Measurements from ENCODE around the gene UBXN7. TPM values are rescaled to one million over a fixed set of nuclear protein-coding genes. Genes with fewer than 3 reads are reported as not detected.
"Not testable (repeated sequence)": the region's sequence is repeated elsewhere in the genome, so short reads cannot be mapped to it uniquely, and the experiment has no call there.

Gene UBXN7
- total RNA-seq = 10 to 100 TPM; 51.1 to 63.0 TPM

DNA sequence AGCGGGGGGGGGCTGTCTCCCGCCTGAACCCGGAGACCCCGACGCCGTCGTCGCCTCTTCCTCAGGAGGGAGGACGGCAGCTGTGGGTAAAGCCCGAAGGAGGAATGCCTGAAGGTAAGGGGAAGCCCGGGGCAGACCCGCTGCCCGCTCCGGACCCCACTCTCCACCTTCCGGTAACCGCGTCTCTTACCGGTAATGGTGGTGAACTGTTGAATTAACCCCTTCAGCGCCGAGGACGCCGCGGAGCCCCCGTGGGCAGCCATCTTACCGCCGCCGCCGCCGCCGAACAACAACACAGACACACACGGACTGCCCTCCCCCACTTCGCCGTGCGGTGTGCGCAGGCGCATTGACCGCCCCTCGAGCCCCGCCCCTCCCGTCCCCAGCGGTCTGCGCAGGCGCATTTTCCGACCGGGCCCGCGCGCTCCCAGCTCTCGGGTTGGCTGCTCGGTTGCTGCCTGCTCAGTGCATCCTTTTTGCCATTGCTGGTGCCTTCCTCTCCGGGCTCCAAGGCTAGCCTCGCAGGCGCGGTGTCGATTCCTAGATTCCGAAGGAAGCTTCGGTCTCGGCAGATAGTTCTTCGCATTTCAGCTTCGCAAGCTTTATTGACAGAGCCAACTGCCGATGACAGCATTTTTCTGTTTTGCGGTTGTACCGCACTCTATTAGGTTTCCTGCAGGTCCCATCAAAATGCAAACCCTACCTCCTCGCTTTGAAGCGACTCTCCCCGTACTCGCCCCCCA is at the start of gene UBXN7:
UBXN7 (minus strand) TSS at position 291 of the 743 bp plus-strand sequence; CDS start at position 263, 28 bp downstream.
- CTCF ChIA-PET = no interaction called here
- POLR2A ChIA-PET = interaction anchor here (0.6 to 1.4 kb wide), 9 partner anchors 9 to 1025 kb away, joined by 3 to 12 read pairs (median 5); partner anchors contain the start of genes DYNLT2B, FBXO45, PCYT1A and SENP5

DNA sequence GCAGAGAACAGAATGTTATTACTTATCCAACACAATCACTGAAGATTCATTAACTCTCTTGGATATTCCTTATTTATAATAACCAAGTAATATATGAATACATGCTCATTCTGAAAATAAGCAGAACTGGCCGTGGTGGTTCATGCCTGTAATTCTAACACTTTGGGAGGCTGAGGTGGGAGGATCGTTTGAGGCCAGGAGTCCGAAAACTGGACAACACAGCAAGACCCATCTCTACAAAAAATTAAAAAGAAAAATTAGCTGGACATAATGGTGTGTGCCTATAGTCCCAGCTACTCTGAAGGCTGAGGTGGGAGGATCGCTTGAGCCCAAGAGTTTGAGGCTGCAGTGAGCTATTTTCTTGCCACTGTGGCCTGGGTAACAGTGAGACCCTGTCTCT is 45.5 kb upstream of the UBXN7 start:
- POLR2A ChIA-PET = no interaction called here
- CTCF ChIA-PET = no interaction called here

DNA sequence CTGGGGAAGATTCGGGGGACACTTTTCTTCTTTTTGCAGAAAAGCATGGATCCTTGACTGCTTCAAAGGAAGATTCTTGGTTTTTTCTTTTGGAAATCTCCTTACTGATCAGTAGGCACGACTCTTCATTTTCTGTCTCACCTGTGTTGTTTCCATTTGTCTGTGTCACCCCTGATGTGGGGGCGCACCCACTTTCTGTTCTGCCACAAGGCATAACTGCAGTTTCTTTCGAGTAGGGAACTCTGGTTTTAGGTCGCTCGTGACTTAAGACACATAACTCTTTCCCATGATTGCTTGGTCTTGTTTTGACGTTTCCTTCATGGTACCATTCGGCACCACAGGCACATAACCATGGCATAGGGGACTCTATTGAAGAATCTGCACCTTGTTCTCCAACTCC is 40.1 kb upstream of the UBXN7 start:
- CTCF ChIA-PET = no interaction called here
- POLR2A ChIA-PET = no interaction called here

- ChIA-PET POLR2A (no interaction called here), CTCF (no interaction called here)
Observed at GRCh38 chr3:196471551-196471950, 39.3 kb upstream of the UBXN7 start.

GRCh38 chr3:196470182-196470581 is 38.0 kb upstream of the UBXN7 start:
- CTCF ChIA-PET, POLR2A ChIA-PET: not testable (repeated sequence)

DNA sequence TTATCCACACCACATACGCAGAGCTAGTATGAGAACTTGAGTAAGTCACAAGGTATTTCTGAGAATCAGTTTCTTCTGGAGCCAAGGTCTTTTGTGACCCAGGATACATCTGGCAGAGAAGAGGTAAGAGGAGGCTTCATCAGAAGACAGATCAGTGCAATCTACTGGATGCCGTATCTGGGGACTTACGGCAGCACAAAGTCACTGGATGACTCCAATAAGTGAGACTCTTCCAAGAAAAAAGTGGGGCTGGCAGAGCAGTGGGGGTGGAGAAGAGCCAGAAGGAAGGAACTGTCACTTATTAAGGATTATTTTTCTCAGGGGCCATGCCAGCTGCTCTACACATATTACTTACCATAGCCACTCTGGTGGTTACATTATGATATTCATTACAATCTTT is 31.6 kb upstream of the UBXN7 start:
- CTCF ChIA-PET = interaction anchor here (0.6 kb wide), 1 partner anchor 11 kb away, joined by 3 read pairs; no protein-coding TSS in a partner anchor
- POLR2A ChIA-PET = no interaction called here

- ChIA-PET POLR2A (no interaction called here), CTCF (interaction anchor here (0.6 kb wide), 1 partner anchor 12 kb away, joined by 3 read pairs; no protein-coding TSS in a partner anchor)
Observed at GRCh38 chr3:196463478-196463756, 31.2 kb upstream of the UBXN7 start.

DNA sequence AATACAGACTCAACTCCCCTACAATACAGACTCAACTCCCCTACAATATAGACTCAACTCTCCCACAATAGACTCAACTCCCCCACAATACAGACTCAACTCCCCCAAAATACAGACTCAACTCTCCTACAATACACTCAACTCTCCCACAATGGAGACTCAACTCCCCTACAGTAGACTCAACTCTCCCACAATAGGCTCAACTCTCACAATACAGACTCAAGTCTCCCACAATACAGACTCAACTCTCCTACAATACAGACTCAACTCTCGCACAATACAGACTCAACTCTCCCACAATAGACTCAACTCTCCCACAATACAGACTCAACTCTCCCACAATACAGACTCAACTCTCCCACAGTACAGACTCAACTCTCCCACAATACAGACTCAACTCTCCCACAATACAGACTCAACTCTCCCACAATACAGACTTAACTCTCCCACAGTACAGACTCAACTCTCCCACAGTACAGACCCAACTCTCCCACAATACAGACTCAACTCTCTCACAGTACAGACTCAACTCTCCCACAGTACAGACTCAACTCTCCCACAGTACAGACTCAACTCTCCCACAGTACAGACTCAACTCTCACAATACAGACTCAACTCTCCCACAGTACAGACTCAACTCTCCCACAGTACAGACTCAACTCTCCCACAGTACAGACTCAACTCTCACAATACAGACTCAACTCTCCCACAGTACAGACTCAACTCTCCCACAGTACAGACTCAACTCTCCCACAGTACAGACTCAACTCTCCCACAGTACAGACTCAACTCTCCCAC is 30.7 kb upstream of the UBXN7 start:
- POLR2A ChIA-PET = not testable (repeated sequence)
- CTCF ChIA-PET = interaction anchor here (0.6 kb wide), 1 partner anchor 12 kb away, joined by 3 read pairs; no protein-coding TSS in a partner anchor

DNA sequence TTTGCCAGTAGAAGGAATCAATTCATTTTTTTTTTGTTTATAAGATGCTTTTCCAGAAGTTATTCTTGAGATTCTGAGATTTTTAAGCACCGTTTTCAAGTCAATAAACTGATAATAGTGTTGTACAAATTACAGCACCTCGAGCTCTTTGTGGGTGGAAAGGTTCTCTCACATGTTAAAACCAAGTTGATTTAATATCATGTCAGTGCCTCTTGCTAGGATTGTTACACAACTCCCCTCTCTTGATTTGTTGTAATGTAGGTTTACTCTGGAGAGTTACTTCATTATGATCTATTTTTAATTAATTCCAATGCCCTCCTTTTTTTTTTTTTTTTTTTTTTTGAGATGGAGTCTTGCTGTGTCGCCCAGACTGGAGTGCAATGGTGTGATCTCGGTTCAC is 25.8 kb upstream of the UBXN7 start:
- CTCF ChIA-PET = interaction anchor here (0.7 to 1.1 kb wide), 2 partner anchors 71 to 116 kb away, joined by 4 to 8 read pairs; no protein-coding TSS in a partner anchor
- POLR2A ChIA-PET = interaction anchor here (0.7 kb wide), 1 partner anchor 11 kb away, joined by 5 read pairs; no protein-coding TSS in a partner anchor

DNA sequence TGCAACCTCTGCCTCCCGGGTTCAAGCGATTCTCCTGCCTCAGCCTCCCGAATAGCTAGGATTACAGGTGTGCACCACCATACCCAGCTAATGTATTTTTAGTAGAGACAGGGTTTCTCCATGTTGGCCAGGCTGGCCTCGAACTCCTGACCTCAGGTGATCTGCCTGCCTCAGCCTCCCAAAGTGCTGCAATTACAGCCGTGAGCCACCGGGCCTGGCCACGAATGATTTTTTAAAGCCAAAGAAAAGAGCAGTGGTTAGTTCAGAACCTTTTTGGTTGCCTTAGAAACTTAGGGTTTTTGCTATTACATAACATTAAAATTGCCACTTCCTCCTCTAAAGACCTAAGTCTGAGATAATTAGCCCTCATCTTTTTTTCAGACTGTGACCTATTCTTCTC is 25.2 kb upstream of the UBXN7 start:
- CTCF ChIA-PET = interaction anchor here (0.7 to 1.1 kb wide), 3 partner anchors 72 to 642 kb away, joined by 3 to 8 read pairs (median 4); no protein-coding TSS in a partner anchor
- POLR2A ChIA-PET = not testable (repeated sequence)

GRCh38 chr3:196454935-196455334 is 22.7 kb upstream of the UBXN7 start:
- CTCF ChIA-PET = no interaction called here
- POLR2A ChIA-PET = no interaction called here

GRCh38 chr3:196445391-196445790 is 13.2 kb upstream of the UBXN7 start:
- CTCF ChIA-PET, POLR2A ChIA-PET: not testable (repeated sequence)

GRCh38 chr3:196444500-196444894 is 12.3 kb upstream of the UBXN7 start:
- CTCF ChIA-PET = interaction anchor here (0.7 kb wide), 1 partner anchor 87 kb away, joined by 3 read pairs; no protein-coding TSS in a partner anchor
- POLR2A ChIA-PET = no interaction called here

- CTCF ChIA-PET = no interaction called here
- POLR2A ChIA-PET = interaction anchor here (1.3 kb wide), 1 partner anchor 8 kb away, joined by 10 read pairs; the partner anchor contains the start of gene UBXN7
Observed at GRCh38 chr3:196440696-196441095, 8.5 kb upstream of the UBXN7 start.

DNA sequence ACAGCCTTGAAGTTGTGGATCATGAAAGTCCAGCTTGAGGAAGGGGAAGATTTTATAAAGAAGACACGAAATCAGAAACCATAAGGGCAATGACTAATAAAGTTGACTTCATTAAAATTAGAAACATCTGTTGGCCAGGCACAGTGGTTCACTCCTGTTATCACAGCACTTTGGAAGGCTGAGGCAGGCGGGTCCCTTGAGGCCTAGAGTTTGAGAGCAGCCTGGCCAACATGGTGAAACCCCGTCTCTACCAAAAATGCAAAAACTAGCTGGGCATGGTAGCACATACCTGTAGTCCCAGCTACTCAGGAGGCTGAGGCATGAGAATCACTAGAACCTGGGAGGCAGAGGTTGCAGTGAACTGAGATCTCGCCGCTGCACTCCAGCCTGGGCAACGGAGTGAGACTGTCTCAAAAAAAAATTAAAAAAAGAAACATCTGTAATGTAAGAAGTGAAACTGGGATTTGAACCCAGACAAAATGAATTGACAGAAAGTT is 7.9 kb upstream of the UBXN7 start:
- CTCF ChIA-PET = no interaction called here

DNA sequence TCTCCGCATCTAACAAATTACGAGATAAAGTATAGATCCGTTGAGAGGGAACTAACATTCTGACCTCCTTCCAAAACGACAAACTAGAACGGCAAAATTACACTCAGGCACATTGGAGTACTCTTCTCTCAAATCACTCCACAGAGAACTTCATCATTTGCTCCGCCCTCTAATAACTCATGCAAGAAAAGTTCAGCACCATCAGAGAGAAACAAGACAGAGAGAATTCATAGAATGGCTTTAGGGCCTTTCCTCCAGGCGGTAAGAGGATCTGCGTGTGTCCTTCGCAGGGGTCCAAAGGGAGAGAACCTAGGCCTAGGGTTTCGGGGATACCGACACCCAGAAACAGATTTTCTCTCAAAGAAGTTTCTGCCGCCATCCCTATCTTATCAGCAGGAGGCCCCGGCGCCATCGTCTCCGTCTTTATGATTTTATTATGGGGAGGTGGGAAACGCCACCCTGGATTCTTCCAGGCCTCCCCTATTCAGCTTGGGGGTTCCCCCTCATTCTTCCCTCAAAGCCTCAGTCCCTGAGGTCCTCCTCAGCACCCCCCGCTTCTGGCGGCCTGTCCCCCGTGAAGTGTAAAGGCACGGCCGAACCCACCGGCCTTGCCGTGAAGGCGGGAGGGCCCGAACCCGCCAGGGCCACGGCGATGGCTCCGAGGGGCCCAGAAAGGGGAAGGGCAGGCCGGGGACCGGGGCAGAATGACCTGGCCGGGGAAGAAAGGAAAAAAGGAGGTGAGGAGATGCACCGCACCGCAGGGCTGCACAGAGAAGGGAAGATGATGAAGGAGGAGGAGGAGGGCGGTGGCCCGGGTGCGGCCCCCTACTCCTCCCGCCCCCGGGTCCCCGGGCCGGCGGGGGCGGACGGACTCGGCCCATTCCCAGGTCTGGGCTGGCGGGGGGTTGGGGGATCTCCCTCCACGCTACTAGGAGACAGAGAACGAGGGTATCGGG is 768 bp downstream of the UBXN7 start:
- POLR2A ChIA-PET = interaction anchor here (1.1 to 1.4 kb wide), 4 partner anchors 9 to 436 kb away, joined by 3 to 12 read pairs (median 6); partner anchors contain the start of genes DYNLT2B and SENP5
- CTCF ChIA-PET = no interaction called here

More for the DNA sequence above, 7.9 kb upstream of the UBXN7 start:
- POLR2A ChIA-PET = no interaction called here

DNA sequence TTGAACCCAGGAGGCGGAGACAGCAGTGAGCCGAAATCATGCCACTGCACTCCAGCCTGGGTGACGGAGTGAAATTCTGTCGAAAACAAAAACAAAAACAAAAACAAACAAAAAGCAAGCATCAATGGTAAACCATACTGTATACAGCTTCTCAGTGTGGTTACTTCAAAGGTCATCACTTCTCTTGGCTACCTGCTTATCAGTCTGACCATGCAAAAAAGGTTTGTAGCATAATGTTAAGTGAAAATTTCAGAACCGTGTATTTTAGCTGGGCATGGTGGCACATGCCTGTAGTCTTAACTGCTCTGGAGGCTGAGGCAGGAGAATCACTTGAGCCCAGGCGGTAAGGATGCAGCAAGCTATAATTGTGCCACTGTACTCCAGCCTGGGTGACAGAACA is 4.2 kb downstream of the UBXN7 start:
- POLR2A ChIA-PET = no interaction called here
- CTCF ChIA-PET = no interaction called here

GRCh38 chr3:196424421-196424820 is 7.8 kb downstream of the UBXN7 start:
- CTCF ChIA-PET = not testable (repeated sequence)
- POLR2A ChIA-PET = interaction anchor here (0.6 to 0.7 kb wide), 2 partner anchors 36 to 827 kb away, joined by 3 to 4 read pairs; no protein-coding TSS in a partner anchor

Measured in activated CD8-positive, alpha-beta memory T cell treated with anti-CD3 and anti-CD28 coated beads for 36 hours (primary cell).